ELF-1 (cell line): ENCODE results near the gene UPK1B.
"Not testable (repeated sequence)": the region's sequence is repeated elsewhere in the genome, so short reads cannot be mapped to it uniquely, and the experiment has no call there.

Source experiments
- DNase-seq: peaks from one replicate; pipeline ENCODE4 v3.0.0-alpha.2; 2016; ENCODE audit warnings: low read depth, low spot score

UPK1B gene

DNA sequence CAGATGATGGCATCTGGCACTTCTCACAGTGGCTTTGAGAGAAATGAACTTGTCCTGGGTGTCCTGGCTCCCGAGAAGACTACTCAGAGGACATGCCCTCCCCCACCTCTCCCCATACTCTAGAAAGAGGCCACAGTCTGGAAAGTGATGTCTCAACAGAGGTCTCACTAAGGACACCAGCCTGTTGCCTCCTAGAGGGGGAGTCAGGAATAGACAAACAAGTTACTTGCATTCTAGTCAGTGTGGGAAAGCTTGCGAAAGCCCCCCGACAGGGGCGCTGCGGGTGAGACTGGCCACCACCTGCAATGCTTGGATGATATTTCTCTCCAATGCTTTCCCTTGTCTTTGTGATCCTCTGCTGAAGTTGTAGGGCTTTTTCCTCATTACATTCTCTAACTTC is 50.1 kb downstream of the UPK1B start:
- no peak for DNase-seq

DNA sequence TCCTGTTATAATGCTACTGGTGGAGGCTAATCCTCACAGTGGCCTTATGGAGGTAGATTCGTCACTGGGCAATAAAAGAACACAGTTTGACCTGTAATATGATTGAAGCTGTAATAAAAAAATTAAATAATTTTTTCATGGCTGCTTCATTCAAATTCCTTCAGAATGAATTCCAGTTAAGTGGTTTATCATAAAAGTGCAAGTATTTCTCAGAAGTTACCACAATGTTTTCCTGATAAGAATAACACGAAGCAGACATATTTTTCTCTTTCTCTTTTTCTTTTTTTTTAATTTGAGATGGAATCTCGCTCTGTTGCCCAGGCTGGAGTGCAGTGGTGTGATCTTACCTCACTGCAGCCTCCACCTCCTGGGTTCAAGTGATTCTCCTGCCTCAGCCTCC is 51.7 kb downstream of the UPK1B start:
- DNase-seq: no peak

GRCh38 chr3:119227070-119227850 is 53.9 kb downstream of the UPK1B start:
- DNase-seq: no peak

- no peak for DNase-seq
These were observed 55.2 kb downstream of the UPK1B start for GRCh38 chr3:119228373-119229145.

- DNase-seq: no peak
These were observed 55.8 kb downstream of the UPK1B start for GRCh38 chr3:119229190-119229589.

DNA sequence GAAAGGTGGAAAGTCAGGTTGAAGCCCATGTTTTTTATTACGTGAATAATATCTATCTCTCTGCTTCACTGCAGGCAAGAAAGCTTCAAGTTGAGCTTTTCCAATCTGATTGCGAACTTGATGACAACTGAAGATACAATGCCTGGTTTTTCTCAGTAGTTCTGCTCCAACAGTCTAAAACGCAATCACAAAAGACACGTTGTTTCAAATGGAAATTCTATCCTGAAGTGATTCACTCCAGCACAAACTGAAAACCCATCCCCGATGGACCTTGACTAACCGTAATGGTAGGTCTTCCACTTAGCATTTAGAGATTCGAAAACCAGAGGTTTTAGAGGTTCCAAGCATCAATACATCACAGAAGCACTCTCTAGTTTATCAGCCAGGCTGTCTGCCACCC is 56.7 kb downstream of the UPK1B start:
- no peak for DNase-seq

DNA sequence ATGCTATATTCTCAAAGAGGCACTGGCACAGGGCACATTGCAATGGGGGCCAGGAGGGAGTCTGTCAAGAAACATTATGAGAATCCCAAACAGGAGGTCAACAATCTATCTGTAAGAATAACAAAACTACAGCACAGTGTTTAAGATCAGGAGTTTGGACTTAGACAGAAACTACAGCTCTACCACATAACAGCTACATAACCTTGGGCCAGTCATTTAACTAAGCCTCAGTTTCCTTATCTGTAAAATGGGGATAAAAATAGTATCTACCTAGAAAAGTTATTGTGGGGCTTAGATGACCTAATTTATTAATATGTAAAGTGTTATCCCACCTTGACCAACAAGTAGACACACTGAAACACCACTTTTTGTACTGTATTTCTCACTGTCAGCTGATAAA is 57.3 kb downstream of the UPK1B start:
- DNase-seq: no peak

DNA sequence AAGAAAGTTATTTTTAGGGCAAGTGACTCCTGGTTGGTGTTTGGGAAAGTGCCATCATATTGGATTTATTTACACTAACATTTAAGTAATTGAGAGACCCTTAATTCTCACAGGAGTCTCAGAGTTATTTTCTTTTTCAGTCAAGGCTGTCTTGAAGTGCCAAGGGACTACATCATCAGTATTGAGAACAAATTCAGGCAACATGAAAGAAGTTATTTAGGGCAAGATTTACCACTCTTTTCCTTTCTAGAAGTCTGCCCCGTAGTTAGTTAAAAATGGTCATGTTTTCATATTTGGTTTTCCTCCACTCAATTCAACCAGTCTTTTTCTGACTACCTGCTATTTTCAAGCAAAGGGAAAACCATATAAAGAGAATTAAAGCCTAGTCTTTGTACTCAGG is 61.2 kb downstream of the UPK1B start:
- no peak for DNase-seq

GRCh38 chr3:119235151-119235550 is 61.8 kb downstream of the UPK1B start:
- no peak for DNase-seq

GRCh38 chr3:119236756-119237155 is 63.4 kb downstream of the UPK1B start:
- no peak for DNase-seq

GRCh38 chr3:119237299-119237698 is 63.9 kb downstream of the UPK1B start:
- no peak for DNase-seq

- DNase-seq: no peak
These were observed 65.0 kb downstream of the UPK1B start for GRCh38 chr3:119238363-119238762.

- no peak for DNase-seq
These were observed 65.9 kb downstream of the UPK1B start for GRCh38 chr3:119239206-119239820.

GRCh38 chr3:119240101-119240590 is 66.7 kb downstream of the UPK1B start:
- peak; percentile 84 for DNase-seq

- DNase-seq: peak; percentile 91
These were observed 67.4 kb downstream of the UPK1B start, which contains the start of gene B4GALT4 for GRCh38 chr3:119240591-119241434. Gene B4GALT4, minus strand, starts transcription at chr3:119240878. Its CDS starts 10,779 bp downstream, at chr3:119230099.

DNA sequence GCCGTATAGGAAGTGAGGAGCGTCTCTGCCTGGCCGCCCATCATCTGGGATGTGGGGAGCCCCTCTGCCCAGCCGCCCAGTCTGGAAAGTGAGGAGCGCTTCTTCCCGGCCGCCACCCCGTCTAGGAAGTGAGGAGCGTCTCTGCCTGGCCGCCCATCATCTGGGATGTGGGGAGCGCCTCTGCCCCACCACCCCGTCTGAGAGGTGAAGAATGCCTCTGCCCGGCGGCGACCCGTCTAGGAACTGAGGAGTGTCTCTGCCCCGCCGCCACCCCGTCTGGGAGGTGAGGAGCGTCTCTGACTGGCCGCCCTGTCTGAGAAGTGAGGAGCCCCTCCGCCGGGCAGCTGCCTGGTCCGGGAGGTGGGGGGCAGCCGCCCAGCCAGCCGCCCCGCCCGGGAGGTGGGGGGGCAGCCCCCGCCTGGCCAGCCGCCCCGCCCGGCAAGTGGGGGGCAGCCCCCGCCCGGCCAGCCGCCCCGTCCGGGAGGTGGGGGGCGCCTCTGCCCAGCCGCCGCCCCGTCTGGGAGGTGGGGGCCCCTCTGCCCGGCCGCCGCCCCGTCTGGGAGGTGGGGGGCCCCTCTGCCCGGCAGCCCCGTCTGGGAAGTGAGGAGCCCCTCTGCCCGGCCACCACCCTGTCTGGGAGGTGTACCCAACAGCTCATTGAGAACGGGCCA is 69.1 kb downstream of the UPK1B start:
- not testable (repeated sequence) for DNase-seq

- DNase-seq: not testable (repeated sequence)
These were observed 69.7 kb downstream of the UPK1B start for GRCh38 chr3:119243058-119243529.

DNA sequence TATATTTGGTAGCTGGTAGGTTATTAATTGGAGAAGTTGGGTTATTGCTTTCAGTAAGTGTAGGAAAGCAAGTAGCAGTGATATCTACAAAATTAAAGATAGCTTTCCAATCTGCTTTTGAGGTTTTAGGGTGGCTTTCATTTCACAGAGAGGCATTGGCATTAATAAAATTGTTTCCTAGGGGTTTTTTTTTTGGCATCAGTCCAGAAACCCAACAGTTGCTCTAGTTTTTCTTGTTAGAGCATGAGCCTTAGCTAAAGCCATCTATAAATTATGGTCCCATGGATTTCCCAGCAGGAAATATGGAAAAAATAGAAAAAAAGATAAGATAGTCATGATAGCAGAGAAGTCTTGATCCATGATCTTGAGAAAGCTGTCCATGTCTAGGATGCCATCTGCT is 70.3 kb downstream of the UPK1B start:
- no peak for DNase-seq

DNA sequence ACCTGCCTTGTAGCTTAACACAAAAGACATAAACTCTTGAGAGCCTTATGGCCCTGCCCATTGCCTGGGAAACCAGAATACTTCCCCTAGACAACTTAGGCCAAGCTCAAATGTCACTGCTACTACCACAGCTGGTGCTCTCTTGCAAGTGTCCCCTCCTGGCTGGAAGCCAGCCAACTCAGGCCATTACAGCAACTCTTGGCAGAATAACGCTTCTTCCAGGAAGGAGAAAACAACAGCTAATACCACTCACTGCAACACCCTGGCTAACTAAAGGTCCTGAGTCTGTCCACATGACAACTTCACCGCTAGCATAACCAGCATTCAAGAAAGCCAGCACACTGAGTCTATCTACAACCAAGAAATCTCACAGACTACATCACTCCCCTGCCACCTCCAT is 72.4 kb downstream of the UPK1B start:
- DNase-seq: no peak
